NK-92 (cell line): Measurements from ENCODE around the gene KCNJ12.
"Not testable (repeated sequence)": the region's sequence is repeated elsewhere in the genome, so short reads cannot be mapped to it uniquely, and the experiment has no call there.

Experiments
- DNase-seq: peaks from one replicate; lab custom pipeline; 2025; ENCODE audit not compliant: unreplicated experiment; lab: John Stamatoyannopoulos, UW

Gene KCNJ12

DNA sequence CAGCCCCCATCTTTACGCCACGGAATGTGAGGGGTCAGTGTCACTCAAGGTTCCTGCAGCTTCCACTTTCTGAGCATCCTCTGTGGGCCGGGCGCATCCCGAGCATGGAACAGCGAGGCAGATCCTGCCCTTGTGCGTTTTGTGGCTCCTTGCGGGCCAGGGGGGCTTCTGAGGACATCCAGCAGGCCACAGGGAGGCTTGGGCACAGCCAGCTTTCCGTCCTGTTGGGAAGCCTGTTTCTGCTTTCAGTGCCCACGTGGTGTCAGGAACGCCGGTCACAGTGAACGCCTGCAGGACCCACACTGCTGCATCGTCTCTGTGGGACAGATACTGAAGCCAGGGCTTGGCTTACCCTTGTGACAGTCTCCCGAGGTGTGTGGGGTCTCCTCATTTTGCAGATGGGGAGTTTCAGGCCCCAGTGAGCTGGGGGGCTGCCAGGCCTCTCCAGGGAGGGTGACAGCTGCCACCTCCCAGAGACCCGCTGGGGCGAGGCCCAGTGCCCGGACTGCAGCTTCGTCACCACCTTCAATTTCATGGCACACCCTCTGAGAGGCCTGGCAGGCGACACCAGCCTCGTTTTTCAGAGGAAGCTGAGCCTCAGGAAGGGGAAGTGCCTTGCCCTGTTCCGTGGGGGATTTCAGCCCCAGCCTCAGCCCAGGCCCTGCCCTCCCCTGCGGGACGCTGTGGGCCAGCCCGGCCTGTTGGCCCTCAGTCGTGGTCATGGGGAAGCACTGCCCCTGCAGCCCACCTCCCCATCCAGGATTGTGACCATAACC lies 29.0 kb downstream of the KCNJ12 start:
- DNase-seq, result not testable (repeated sequence)

DNA sequence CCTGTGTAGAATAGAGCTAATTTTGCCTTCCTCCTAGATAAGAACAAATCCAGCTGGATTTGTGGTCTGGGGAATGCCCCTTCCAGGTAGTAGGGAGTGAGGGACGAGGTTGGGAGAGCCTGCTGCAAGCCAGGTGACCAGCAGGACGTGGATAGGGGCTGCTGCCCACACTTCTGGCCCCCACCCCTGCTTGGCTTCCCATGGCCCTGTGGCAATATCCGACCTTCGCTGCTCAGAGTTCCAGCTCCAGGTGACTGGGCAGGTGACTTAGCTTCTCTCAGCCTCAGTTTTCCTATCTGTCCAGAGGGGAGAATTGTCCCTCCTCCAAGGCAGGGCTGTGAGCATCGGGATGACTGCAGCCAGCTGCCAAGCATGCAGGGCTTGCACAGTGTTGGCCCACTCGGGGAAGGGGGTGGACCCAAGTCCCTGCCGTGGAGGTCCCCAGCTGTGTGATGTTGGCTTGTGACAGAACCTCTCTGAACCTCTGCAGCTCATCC lies 29.8 kb downstream of the KCNJ12 start:
- DNase-seq, result not testable (repeated sequence)

DNA sequence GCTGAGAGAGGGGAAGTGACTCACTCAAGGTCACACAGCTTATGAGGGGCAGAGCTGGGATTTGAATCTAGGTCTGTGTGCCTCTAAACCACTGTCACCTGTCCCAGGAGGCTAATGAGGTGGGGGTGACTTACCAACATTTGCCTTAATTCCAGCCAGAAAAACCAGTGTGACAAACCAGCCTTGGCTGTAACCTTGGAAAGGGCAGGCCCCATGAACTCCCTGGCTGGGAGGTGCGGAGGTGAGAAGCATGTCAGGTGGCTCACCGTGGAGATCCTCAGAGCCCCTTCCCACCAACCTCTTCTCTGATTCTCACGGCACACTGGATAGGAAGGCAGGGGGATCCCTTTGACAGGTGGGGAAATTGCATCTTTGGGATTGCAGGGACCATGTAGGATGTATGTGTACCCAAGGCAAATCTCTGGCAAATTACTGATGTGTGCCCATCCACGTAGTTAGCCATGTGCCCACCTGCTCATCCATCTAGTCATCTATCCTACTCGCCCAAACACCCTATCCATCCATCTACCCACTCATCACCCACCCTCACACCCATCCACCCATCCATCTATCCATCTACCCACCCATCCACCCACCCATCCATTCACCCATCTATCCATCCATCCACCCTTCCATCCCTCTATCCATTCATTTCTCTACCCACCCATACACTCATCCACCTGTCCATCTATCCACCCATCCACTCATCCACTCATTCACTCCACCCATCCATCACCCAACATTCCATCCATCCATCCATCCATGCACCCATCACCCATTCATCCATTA lies 30.7 kb downstream of the KCNJ12 start:
- not testable (repeated sequence) for DNase-seq

DNA sequence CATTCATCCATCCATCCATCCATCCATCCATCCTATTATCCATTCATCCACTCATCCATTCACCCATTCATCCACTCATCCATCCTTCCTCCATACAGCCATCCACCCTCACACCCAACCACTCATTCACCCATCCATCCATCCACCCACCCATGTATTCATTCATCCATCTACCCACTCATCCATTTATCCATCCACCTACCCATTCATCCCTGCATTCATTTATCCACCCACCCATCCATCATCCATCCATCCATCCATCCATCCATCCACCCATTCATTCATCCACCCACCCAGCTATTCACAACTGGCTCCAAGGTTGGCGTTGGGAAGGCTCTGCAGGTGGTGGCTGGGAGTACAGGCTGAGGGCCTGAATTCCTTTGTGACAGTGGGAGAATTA lies 31.6 kb downstream of the KCNJ12 start:
- DNase-seq, result not testable (repeated sequence)

DNA sequence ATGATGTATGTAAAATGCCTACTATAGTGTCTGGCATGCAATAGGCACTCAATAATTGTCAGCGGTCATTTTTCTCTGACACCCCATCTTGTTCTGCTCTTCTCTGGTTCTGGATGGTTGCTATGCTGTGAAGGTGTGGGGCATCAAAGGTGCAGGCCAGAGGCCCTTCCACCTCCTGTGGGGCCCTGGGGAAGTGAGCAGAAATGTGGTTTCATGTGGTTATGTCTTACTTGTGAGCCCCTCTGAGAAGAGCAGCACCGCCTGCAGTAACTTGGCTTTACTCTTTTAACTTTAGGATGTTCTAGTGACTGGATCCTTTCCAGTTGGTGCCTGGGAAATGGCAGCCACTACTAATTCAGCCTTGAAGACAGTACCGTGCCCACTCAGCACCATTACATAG lies 32.1 kb downstream of the KCNJ12 start:
- DNase-seq, result not testable (repeated sequence)

DNA sequence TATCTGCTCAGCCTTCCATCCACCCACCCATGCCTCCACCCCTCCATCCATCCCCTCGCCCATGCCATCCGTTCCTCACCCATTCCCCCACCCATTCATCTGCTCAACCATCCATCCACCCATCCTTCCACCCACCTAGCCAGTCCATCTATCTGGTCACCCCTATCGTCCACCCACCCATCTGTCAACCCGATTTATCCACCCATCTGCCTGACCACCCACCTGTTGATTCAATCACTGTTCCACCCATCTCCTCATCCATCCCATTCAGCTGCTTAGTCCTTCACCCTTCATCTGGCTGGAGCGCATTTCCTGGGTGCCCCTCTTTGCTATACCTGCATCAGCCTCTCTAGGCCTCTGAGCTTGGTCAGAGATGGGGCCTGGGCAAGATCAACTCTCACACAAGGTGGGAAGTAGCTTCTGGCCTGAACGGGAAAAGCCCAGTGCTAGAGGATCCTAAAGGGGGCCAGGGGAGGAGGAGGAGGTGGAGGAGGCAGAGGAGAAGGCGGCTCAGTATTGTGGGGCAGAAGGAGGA lies 32.7 kb downstream of the KCNJ12 start:
- DNase-seq, result not testable (repeated sequence)

DNA sequence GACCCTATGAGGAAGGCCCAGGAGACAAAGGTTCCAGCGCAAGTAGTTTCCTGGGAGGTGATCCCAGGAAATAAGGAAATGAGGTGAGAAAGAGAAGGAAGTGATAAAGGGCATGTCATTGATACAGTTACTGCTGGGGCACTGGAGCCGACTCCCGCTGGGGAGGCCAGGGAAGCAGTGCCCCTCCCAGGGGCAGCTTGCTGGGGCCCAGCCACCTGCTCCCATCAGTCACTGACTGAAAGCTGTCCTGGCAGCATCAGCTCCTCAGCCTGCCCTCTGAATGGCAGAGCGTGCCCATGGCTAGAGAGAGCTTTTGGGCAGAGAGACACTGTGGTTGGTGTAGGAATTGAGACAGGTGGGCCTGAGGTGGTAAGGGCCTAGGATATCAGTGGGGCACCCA lies 33.2 kb downstream of the KCNJ12 start:
- DNase-seq, result not testable (repeated sequence)

DNA sequence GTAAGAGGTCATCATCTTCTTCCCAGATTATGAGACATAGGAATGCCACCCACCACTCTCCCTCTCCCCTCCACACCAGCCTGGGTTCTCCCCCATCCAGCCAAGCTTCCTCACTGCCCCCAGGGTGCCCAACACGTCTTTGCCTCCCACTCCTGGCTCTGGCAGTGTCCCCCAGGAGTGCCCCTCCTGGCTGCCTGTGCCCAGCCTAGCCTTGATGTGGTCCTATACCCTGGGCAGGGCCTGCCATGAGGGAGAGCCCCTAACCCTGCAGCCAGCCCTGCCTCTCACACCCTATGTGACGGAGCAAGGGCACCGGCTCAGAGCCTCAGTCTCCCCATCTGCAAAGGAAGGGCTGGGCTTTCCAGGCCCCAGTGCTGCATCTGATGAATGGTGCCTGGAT lies 33.8 kb downstream of the KCNJ12 start:
- not testable (repeated sequence) for DNase-seq

DNA sequence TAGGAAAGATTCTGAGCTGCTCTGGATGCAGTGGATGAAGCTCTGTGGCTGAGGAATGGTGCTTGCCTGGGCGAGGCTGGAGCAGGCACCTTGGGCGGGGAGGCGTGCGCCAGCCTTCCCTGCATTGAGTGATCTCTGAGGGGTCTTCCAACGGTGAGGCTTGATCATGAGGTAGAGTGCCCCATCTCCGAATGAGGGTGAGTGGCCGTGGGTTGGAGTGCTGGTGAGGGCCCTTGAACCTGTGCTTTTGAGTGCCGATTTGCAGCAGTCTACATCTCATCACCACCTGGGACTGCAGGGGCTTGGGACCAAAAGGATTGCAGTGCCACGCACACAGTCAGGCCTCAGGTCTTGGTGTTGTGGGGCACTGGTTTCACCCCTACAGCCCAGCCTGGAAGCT lies 34.2 kb downstream of the KCNJ12 start:
- DNase-seq, result not testable (repeated sequence)

DNA sequence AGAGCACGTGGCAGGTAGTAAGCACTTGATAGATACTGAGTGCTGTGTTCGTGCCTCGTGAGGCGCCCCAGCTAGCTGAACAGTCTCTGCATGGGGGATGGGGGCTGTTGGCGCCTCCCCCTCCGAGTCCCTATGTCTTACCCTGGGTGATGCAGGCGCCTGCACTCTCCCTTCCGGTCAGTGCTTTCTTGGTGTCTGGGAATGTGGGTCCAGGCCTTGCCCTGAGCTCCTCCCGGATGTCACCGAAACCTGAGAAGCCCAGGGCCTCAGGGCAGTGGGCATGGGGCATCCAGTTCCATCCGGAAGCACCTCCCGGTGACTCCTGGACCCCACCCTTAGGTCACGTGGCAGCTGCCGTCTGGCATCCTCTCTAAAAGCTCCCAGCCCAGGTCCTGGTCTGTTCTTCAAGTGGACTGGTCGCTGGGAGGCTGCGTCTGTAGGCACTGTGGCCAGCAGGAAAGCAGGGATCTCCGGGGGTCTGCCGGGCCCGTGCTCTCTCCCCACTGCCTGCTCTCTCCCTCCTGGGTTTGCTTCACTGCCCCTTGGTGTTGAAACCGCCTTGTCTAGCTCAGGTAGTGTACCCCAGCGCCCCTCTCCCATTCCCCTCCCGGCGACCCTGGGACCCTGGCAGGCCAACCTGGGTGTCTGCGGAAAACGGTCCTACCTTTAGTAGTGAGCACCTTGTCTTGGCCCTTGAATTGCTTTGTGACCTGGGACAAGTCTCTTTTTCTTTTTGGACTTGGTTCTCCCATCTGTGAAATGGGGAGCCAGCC lies 34.9 kb downstream of the KCNJ12 start:
- not testable (repeated sequence) for DNase-seq

DNA sequence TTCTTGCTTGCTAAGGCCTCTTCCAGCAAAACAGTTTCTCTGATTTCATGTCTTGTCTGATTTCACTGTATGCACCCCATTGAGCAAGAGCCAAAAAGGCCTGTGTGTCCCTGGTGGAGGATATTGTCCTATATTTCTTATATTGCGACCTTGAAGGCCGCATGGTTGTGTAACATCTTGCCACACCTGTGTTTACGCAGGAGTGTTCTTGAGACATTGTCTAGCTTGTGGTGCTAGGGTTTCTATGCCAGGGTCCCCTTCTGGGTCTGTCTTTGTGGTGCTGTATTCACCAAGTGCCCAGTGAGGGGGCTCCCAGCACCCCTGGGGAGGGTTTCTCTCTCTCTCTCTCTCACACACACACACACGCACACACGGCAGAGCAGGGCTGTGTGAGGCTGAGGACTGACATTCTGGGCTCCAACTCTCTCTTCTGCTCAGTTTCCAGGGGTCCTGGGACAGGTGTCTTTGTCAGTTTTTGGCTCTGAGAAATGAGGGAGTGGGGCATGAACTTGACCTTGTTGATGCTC lies 35.6 kb downstream of the KCNJ12 start:
- DNase-seq, result not testable (repeated sequence)

DNA sequence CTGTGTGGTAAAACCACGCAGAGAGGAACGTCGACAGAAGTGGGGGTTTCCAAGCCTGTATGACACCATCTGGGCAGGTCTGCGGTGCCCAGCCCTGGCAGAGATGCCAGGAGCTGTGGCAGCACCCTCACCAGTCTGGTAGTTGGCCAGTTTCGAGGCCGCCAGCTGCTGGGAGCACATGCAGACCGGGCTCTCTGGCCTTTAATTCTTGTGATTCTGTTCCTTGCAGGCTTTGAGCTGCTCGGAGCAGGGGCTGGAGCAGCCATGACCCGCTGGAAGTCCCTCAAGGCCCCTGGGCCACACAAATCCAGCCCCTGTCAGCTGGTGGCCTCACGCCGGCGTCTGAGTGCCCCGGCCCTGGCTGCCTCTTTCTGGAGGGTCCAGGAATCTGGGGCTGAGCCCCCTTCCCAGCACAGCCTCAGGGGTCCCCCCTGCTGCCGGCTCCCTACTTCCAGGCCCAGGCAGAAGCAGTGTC lies 36.1 kb downstream of the KCNJ12 start:
- not testable (repeated sequence) for DNase-seq

DNA sequence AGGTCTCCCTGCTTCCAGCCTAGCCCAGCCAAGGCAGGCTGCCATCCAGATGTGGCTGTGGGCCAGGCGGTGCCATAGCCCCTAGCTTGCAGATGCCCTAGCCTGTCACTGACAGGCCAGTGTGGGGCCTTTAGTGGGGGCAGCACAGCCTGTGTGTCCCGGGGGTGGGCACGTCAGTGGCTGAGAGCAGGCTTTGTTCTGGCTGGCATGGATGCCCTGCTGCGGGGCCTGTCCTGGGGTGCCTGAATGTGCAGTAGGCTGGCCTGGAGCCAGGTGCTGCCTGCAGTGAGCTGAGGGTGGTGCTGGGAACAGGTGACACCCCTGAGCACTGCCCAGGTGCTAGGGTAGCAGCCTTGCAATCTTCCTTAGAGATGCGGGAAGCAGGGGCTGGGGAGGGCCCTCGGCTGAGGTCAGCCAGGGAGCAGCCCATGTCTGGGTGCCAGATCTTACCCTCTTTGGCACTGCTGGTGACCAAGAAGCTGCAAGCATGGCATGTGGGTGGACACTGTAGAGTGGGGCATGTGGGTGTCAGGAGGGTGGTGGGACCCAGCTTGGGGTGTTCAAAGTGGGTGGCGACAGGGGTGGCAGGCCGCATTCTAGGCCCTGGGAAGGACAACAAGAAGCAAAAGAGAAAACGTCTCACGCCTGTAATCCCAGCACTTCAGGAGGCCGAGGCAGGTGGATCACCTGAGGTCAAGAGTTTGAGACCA lies 37.6 kb downstream of the KCNJ12 start:
- DNase-seq, result not testable (repeated sequence)

DNA sequence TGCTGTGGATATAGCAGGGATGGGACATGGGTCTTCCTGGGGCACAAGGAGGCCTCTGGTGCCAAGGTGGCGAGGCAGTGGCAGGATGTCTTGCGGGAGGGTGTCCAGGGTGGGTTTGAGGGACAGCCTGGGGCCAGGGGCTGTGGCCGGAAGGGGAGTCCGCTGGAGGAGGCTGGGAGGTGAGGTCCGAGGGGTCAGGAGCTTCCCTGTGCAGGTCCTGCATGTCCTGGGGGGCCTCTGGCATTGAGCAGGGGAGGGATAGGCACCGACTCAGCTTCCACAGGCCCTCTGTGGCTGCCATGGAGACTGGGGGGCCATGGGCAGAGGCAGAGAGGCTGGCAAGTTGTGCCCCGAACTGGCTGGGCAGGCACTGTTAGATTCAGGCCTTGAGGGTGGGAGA lies 38.5 kb downstream of the KCNJ12 start:
- DNase-seq, result not testable (repeated sequence)

DNA sequence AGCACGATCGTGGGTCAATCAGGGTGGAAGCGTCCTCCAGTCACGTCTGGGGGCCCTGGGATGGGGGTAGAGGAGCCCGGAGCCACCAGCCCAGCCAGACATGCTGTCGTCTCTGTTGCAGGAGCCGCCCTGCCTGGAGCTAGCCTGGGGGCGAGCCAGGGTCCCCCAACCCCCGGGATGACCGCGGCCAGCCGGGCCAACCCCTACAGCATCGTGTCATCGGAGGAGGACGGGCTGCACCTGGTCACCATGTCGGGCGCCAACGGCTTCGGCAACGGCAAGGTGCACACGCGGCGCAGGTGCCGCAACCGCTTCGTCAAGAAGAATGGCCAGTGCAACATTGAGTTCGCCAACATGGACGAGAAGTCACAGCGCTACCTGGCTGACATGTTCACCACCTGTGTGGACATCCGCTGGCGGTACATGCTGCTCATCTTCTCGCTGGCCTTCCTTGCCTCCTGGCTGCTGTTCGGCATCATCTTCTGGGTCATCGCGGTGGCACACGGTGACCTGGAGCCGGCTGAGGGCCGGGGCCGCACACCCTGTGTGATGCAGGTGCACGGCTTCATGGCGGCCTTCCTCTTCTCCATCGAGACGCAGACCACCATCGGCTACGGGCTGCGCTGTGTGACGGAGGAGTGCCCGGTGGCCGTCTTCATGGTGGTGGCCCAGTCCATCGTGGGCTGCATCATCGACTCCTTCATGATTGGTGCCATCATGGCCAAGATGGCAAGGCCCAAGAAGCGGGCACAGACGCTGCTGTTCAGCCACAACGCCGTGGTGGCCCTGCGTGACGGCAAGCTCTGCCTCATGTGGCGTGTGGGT lies 39.2 kb downstream of the KCNJ12 start:
- not testable (repeated sequence) for DNase-seq

DNA sequence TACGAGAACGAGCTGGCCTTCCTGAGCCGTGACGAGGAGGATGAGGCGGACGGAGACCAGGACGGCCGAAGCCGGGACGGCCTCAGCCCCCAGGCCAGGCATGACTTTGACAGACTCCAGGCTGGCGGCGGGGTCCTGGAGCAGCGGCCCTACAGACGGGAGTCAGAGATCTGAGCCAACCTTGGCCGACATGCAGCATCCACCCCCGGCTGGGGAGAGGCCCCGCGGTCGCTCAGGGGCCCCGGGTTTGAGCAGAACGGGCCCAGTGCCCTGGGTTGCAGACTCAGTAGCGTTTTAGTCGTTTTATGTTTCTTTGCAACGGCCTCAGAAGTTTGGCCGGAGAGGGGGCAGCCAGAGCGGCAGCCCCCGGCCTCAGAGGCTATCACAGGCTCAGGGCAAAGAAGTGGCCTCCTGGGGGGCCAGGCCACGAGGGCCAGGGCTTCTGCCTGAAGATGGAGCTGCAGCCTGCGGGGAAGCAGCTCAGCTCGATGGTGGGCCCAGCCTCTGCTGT lies 40.4 kb downstream of the KCNJ12 start:
- not testable (repeated sequence) for DNase-seq

DNA sequence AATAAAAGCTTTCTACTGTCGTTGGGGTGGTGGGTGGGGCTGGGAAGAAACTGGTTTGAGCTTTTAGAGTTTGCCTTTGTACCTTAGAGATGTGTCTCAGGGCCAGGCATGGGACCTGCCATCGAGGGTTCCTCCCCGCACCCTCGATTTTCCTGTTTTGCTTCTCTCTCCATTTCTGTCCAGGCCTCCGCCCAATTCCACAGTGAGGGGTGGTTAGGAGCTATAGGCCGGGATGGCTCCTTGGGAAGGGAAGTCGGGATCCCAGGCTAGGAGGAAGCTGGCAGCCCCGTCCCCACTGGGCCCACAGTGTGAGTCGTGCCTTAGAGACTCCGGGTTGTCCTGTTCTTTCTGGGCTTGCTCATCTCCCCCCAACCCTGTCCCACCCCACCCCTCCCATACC lies 41.2 kb downstream of the KCNJ12 start:
- not testable (repeated sequence) for DNase-seq

DNA sequence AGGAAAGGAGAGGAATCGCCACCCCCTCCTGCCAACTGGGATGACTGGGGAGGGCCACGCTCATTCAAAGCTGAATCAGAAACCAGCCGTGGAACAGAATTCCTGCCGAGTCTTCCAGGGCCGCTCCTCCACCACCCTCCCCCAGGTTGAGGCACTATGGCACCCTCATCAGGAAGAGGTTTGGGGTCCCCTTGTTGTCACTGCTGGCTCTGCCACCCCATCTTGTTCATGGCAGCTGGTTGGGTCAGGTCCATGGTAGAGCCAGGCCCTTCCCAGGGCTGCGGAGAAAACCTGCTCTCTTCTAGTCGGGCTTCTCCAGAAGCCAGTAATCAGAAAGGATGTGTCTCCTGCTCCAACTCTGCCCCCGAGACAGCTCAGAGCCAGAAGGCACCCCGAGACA lies 41.8 kb downstream of the KCNJ12 start:
- DNase-seq, result no peak
